Measurements from ENCODE around the gene ZNF101. TPM values are rescaled to one million over a fixed set of nuclear protein-coding genes. Genes with fewer than 3 reads are reported as not detected.
A peak's percentile ranks its signal among the peaks of the same experiment; 100 is the strongest.

ZNF101 gene
- total and polyA plus RNA-seq, 8 donors = 3.3 to 7.1 (median 4.3) TPM

DNA sequence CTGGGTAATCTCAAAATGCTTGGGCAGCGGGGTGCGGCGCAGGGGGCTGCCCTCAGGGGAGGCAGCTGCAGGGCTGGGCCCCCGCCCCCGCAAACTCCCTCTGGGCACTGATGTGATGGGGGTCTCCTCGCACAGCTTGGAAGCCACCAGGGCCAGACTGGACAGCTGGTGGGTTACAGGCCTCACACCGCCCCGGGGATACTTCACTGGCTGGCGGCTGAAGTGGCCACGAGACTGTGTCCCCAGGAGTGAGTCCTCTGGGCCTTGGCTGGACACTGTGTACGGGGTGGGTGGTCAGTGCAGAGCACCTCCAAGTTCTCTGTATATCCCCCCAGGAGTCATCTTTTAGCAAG lies 38.6 kb upstream of the ZNF101 start:
- DNase-seq (peak in 1 of 6 donors; percentile 66), FAIRE-seq (no peak), ATAC-seq (no peak)
- TF ChIP-seq, protein P1, sequence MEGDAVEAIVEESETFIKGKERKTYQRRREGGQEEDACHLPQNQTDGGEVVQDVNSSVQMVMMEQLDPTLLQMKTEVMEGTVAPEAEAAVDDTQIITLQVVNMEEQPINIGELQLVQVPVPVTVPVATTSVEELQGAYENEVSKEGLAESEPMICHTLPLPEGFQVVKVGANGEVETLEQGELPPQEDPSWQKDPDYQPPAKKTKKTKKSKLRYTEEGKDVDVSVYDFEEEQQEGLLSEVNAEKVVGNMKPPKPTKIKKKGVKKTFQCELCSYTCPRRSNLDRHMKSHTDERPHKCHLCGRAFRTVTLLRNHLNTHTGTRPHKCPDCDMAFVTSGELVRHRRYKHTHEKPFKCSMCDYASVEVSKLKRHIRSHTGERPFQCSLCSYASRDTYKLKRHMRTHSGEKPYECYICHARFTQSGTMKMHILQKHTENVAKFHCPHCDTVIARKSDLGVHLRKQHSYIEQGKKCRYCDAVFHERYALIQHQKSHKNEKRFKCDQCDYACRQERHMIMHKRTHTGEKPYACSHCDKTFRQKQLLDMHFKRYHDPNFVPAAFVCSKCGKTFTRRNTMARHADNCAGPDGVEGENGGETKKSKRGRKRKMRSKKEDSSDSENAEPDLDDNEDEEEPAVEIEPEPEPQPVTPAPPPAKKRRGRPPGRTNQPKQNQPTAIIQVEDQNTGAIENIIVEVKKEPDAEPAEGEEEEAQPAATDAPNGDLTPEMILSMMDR (IDR thresholded peaks at IDR 0.05) = no peak
- Histone ChIP-seq H3K27ac (no peak overlapping the region), H3K9me3 (no peaks in the 10 kb centered on the region), H3K4me1 (no peaks in the 10 kb centered on the region), H3K36me3 (no peaks in the 10 kb centered on the region), H3K4me3 (no peak overlapping the region), H3K27me3 (no peaks in the 10 kb centered on the region)
- intact Hi-C loops (cut with DNase I) = loop anchor here in 1 of 3 donors (10.0 kb wide), 1 partner anchor 85 kb away; no protein-coding TSS in a partner anchor
- WGBS, 2 donors = 96 to 97% methylated on average over 11 of the region's 11 CpGs

DNA sequence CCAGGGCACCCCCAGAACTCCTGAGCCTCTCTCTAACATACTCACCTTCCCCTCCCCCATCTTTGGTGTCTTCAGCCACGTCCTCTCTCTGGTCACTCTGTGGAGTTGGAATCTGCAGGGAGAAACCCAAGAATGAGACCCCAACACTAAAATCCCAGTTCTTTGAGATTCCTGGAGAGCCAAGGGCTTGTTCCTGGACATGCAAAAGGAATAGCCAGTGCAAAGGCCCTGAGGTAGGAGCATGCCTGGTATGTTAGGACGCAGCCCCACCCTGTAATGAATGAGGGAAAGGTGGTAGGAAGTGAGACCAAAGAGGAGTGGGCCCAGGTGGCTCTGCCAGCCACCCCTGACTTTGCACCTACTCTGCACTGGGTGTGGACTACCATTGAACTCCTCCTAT lies 38.2 kb upstream of the ZNF101 start:
- FAIRE-seq (no peak), ATAC-seq (no peak), DNase-seq (peak in 1 of 6 donors; percentile 8)
- TF ChIP-seq, protein P1 (IDR thresholded peaks at IDR 0.05) = no peak
- WGBS, 2 donors = 95 to 100% methylated on average over 2 of the region's 2 CpGs
- Histone ChIP-seq H3K36me3 (no peaks in the 10 kb centered on the region), H3K4me3 (no peak overlapping the region), H3K9me3 (no peaks in the 10 kb centered on the region), H3K27ac (no peak overlapping the region), H3K4me1 (no peaks in the 10 kb centered on the region), H3K27me3 (no peaks in the 10 kb centered on the region)
- intact Hi-C loops (cut with DNase I) = loop anchor here in 1 of 3 donors (10.0 kb wide), 1 partner anchor 86 kb away; no protein-coding TSS in a partner anchor

DNA sequence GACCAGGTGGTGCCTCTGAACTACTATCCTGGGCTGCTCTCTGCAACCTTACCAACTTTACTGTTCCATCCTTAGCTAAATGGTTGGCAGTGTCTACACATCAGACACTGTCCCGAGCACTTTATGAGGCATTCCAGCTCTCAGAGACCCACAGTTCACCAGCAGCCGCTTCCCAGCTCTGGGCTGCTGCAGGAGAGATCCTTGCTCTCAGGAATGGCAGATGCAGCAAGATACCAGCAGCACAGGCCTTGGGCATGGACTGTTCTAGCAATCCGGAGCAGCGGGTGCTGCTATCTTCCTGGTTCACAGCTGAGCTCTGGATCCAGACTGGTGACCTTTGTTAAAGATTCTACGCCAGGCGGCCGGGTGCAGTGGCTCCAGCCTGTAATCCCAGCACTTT lies 37.3 kb upstream of the ZNF101 start:
- DNase-seq (no peak), FAIRE-seq (no peak), ATAC-seq (no peak)
- intact Hi-C loops (cut with DNase I) = loop anchor here in 1 of 3 donors (10.0 kb wide), 1 partner anchor 87 kb away; no protein-coding TSS in a partner anchor
- H3K27ac ChIP-seq = no peak overlapping the region
- no peaks in the 10 kb centered on the region for H3K36me3 ChIP-seq
- H3K9me3 ChIP-seq = no peaks in the 10 kb centered on the region
- no peak overlapping the region for H3K4me3 ChIP-seq
- H3K27me3 ChIP-seq = no peaks in the 10 kb centered on the region
- 89 to 94% methylated on average over 7 of the region's 7 CpGs for whole genome bisulfite sequencing, 2 donors
- no peaks in the 10 kb centered on the region for H3K4me1 ChIP-seq
- TF ChIP-seq, protein P1 (IDR thresholded peaks at IDR 0.05) = no peak

DNA sequence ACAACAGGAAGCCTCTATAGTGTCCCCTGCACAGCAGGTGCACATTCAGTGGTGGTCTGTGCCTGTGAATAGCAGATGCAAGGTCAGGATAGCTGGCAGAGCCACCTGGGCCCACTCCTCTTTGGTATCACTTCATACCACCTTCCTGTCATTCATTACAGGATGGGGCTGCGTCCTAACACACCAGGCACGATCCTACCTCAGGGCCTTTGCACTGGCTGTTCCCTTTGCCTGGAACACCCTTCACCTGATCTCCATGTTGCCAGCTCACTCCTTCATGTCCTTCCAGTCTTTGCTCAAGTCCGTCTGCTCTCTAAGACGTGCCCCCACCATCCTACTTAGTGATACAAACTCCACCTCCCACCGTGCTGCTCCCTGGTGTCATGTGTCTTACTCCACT lies 36.0 kb upstream of the ZNF101 start:
- TF ChIP-seq, protein P1 (IDR thresholded peaks at IDR 0.05) = no peak
- no peaks in the 10 kb centered on the region for H3K36me3 ChIP-seq
- H3K27me3 ChIP-seq = no peaks in the 10 kb centered on the region
- 81 to 90% methylated on average over 5 of the region's 5 CpGs for WGBS, 2 donors
- H3K4me3 ChIP-seq = no peak overlapping the region
- no peak for DNase-seq
- intact Hi-C loops (cut with DNase I) = loop anchor here in 1 of 3 donors (10.0 kb wide), 1 partner anchor 88 kb away; no protein-coding TSS in a partner anchor
- H3K9me3 ChIP-seq = no peaks in the 10 kb centered on the region
- H3K4me1 ChIP-seq = no peaks in the 10 kb centered on the region
- no peak overlapping the region for H3K27ac ChIP-seq
- FAIRE-seq = no peak
- no peak for ATAC-seq

DNA sequence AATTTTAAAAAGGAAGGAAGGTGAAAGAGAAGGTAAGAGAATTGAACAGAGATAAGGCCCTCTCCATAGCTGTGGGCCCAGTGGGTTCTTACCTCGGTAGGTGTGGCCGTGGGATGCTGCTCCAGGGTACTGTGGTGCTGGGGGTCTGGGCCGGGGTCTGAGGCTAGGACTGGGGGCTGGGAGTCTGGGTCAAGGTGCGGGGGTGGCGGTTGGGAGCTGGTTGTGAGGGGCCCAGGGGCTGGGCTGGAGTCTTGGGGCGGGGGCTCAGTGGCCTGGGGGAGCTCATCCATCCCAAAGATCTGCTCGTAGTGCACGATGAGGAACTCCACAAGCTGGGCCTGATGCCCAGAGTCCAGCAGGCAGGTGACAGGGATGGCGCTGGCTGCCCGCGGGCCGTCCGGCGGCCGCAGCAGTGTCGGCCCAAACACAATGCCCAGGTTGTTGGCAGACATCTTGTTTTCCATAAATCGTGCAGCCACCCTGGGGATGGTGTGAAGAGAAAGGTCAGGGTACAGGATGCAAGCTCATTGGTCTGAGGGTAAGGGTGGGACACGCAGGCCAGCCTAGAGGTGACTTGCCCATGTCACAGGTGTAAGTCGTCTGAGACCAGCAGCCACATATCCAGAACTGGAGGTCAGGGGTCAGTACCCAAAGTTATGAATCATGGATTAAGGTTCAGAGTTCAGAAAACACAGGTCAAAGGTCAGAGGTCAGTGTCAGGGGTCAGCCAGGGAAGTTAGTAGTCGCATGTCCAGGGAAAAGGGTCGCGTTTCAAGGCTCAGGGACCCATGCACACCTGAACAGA lies 34.7 kb upstream of the ZNF101 start:
- FAIRE-seq (no peak), ATAC-seq (no peak), DNase-seq (no peak)
- WGBS, 2 donors = 91 to 95% methylated on average over 22 of the region's 22 CpGs
- H3K4me1 ChIP-seq = no peaks in the 10 kb centered on the region
- no peak overlapping the region for H3K27ac ChIP-seq
- H3K4me3 ChIP-seq = no peak overlapping the region
- H3K27me3 ChIP-seq = no peaks in the 10 kb centered on the region
- TF ChIP-seq, protein P1 (IDR thresholded peaks at IDR 0.05) = no peak
- H3K9me3 ChIP-seq = no peaks in the 10 kb centered on the region
- H3K36me3 ChIP-seq = no peaks in the 10 kb centered on the region
- intact Hi-C loops (cut with DNase I) = loop anchor here in 1 of 3 donors (10.0 kb wide), 1 partner anchor 89 kb away; no protein-coding TSS in a partner anchor

Measured in pancreas (tissue), 10 donors.